Suppressor macrophage treated with lipopolysaccharide for 4 hours (primary cell): ENCODE data around the gene MAIP1.
A peak's percentile ranks its signal among the peaks of the same experiment; 100 is the strongest.
"Not testable (repeated sequence)": the region's sequence is repeated elsewhere in the genome, so short reads cannot be mapped to it uniquely, and the experiment has no call there.

ENCODE experiments used
- DNase-seq: peaks from one replicate; pipeline ENCODE4 v3.0.0-alpha.2; 2020

The MAIP1 gene, protein sequence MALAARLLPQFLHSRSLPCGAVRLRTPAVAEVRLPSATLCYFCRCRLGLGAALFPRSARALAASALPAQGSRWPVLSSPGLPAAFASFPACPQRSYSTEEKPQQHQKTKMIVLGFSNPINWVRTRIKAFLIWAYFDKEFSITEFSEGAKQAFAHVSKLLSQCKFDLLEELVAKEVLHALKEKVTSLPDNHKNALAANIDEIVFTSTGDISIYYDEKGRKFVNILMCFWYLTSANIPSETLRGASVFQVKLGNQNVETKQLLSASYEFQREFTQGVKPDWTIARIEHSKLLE

DNA sequence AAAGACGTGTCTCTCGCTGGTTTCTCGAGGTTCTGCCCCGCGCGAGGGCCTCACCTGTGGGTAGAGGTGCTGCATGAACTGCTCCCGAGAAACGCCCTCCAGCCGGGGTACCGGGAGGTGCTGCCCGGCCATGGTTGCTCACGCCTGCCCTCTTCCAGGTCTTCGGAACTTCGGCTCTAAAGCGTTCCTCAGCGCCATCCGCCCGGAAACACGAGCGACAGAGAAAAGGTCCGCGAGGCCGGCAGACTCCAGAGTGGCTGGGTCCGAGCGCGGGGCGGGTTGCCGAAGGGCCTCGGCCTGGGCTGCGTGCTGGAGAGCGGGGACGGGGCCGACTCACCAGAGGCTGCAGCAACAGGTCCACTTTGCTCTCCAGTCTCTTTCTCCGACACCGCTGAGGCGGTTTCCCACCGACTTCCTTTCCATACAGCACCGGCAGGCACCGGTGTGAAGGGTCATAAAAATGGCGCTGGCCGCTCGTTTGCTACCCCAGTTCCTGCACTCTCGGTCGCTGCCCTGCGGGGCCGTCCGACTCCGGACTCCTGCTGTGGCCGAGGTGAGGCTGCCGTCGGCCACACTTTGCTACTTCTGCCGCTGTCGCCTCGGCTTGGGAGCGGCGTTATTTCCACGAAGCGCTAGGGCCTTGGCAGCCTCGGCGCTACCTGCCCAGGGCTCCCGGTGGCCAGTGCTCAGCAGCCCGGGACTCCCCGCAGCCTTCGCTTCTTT, at the start of gene MAIP1, which contains the start of gene TYW5:
Gene MAIP1 (plus strand): TSS at position 244 of the 723 bp plus-strand sequence. CDS start 217 bp downstream, at position 461.
Gene TYW5 (minus strand): TSS at position 153 of the 723 bp plus-strand sequence. CDS start 21 bp downstream, at position 132.
- peak; percentile 82 for DNase-seq

GRCh38 chr2:199907008-199907714, 48.2 kb upstream of the MAIP1 start:
- DNase-seq = no peak

- no peak for DNase-seq
Observed at GRCh38 chr2:199910338-199911051, 44.9 kb upstream of the MAIP1 start.

DNA sequence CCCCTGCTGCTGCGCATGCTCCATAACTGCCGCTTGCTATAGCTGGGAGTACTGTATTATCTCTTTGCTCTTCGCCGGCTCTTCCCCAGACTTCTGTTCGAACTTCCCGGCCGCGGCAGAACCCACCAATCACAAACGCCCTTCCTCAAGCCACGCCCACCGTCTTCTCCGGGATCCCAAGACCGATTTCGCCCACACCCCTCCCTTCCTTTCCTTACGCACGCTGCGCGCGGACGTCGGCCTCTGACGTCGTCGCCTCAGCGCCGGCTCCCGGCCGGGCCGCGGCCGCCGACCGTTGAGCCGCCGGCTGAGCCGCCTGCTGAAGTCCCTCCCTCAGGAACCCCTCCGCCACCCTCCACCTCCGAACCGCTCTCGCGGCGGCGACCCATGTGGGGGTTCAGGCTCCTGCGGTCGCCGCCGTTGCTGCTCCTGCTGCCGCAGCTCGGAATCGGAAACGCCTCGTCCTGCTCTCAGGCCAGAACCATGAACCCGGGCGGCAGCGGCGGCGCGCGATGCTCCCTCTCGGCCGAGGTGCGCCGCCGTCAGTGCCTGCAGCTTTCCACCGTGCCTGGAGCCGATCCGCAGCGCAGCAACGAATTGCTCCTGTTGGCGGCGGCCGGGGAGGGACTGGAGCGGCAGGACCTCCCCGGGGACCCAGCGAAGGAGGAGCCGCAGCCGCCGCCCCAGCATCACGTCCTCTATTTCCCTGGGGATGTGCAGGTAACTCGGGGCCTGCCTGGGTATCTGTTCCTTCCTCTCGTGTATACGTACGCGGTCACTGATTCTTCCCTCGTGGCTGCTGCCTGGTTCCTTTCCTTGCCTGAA, 44.1 kb upstream of the MAIP1 start, which contains the start of gene C2orf69:
Gene C2orf69 (plus strand): TSS at position 242 of the 825 bp plus-strand sequence. CDS start 146 bp downstream, at position 388.
- DNase-seq = peak; percentile 98

- DNase-seq = no peak
Observed at GRCh38 chr2:199911877-199912161, 43.6 kb upstream of the MAIP1 start.

DNA sequence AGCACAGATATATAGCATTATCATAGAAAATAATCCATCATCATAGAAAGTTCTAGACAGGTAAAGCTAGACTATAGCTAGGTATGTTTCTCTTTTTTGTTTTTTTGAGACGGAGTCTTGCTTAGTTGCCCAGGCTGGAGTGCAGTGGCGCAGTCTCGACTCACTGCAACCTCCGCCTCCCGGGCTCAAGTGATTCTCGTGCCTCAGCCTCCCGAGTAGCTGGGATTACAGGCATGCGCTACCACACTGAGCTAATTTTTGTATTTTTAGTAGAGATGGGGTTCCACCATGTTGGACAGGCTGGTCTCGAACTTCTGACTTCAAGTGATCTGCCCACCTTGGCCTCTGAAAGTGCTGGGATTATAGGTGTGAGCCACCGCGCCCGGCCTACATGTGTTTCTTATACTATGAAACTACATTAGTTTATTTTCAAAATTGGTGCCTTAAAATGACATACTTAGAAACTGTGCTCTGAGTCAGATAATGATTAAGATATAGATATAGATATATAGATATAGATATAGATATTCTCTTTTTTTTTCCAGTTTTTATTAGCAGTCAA, 42.7 kb upstream of the MAIP1 start:
- DNase-seq = not testable (repeated sequence)

GRCh38 chr2:199914372-199914958, 40.9 kb upstream of the MAIP1 start:
- DNase-seq = no peak

GRCh38 chr2:199916980-199917379, 38.4 kb upstream of the MAIP1 start:
- no peak for DNase-seq

DNA sequence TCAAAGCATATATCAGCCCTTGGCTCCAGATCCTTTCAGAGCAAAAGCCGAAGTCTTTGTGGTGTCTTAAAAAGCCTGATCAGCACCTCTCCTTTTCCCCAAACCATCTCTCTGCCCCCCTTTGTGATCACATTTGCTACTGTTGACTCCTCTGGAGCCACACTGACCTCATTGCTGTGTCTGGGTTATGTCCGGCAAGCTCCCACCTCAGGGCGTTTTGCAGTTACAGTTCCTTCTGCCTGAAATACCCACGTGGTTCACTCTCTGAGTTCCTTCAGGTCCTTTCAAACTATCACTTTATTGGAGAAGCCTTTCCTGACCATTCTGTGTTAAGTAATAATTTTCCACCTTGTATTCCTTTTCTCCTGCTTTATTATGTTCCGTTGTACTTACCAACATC, 32.5 kb upstream of the MAIP1 start:
- no peak for DNase-seq

DNA sequence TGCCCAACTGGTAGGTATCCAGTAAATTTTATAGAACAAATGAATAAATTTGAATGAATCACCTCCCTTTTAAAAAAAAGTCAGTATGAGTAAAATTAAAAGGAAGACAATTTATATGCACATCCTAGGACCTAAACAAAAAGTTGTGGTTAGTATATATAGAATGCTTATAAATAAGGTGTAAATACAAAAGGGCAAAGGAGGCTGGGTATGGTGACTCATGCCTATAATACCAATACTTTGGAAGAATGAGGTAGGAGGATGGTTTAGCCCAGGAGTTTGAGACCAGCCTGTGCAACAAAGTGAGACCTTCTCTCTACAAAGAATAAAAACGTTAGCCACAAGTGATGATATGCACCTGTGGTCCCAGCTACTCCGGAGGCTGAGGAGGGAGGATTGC, 31.5 kb upstream of the MAIP1 start:
- DNase-seq = no peak

- DNase-seq = no peak
Observed at GRCh38 chr2:199926806-199927205, 28.6 kb upstream of the MAIP1 start.

DNA sequence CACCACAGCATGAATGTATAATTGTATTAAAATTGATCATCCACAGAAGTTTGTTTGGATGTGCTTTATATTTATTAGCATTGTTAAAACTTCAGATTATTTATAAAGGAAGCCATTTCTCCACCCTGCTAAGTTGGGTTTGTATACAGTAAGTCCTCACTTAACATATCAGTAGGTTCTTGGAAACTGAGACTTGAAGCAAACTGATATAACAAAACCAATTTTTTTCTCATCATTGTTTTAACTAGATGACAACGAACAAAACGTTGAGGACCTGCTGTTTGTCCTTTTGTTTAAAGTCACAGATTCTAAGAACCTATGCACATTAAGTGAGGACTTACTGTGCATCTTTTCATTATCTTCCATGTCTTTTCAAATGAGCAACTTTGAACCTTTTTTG, 27.2 kb upstream of the MAIP1 start:
- DNase-seq = no peak

DNA sequence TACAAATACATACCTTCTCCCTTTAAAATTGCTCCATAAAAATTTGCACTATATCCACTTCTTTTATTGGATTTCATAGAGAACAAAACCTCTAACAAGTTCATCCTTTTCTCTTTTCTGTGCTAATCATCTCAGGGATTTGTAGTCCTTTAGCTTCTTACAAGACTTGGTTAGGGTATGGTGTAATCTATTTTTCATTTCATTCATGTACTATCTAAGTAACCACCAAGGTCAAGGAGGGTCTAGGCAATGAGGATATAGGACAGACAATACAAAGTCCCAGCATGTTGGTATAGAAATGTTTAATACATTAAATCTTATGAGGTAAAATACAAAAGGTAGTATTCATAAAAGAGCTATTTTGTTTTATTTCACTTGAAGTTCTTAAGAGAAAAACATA, 26.8 kb upstream of the MAIP1 start:
- no peak for DNase-seq

DNA sequence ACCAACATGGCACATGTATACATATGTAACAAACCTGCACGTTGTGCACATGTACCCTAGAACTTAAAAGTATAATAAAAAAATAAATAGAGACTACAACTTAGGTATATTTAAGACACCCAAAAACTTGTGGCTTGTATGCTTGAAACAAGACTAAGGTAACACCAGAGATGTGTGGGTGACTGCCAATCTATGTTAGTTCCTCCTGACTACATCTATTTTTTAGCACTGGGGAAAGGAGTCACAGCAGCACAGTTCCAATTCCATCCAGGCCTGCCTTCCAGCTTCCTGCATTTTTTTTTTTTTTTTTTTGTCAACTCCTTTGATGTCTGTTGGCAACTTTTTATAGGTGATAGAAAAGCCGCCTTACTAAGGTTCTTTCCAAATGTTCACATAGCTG, 26.1 kb upstream of the MAIP1 start:
- DNase-seq = no peak

GRCh38 chr2:199932312-199932855, 23.0 kb upstream of the MAIP1 start:
- no peak for DNase-seq

GRCh38 chr2:199933466-199933865, 21.9 kb upstream of the MAIP1 start:
- DNase-seq = no peak

GRCh38 chr2:199936554-199936953, 18.8 kb upstream of the MAIP1 start:
- no peak for DNase-seq

- DNase-seq = peak; percentile 38
Observed at GRCh38 chr2:199940373-199940772, 15.0 kb upstream of the MAIP1 start.

DNA sequence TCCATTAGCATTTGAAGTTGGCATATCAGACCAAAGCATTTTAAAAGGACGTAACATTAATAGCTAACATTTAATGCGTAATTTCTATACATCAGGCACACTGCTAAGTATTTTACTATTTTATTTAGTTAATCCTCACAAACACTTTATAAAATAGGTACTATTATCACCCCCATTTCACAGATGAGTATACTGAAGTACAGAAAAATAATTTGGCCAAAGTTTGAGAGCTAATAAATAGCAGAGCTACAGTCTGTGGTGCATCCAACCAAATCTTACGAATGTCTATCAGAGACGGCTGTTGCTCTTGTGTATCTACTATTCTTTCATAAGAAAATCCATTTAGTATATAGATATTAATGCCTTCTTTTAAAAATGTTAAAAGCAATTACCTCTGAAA, 12.0 kb upstream of the MAIP1 start:
- DNase-seq = no peak

DNA sequence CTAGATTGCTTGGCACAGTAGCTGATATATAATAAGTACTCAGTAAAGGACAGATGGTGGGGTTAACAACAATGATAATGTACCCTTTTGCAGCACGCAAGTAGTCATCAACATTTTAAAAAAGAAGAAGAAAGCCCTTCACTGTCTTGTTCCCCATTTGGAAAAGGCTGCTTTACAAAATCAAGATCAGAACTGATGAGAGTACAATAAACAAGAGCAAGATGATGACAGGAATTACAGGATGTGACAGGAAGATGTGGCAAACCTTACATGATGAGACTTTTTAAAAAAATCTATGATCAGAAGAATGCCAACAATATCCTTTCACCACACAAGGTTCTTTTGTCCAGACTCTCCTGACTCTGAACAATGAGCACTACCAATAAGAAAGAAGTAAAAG, 9.2 kb upstream of the MAIP1 start:
- DNase-seq = peak; percentile 10

GRCh38 chr2:199946836-199947235, 8.5 kb upstream of the MAIP1 start:
- DNase-seq = no peak
